HG03342 (cell line): Measurements from ENCODE around the gene IL6.
"Not testable (repeated sequence)": the region's sequence is repeated elsewhere in the genome, so short reads cannot be mapped to it uniquely, and the experiment has no call there.

Experiments used
- ATAC-seq: cut with Tn5 transposase; IDR thresholded peaks from one replicate; pipeline ENCODE4 v1.9.1; 2021; ENCODE audit warnings: mild to moderate bottlenecking, moderate library complexity; ENCODE audit not compliant: unreplicated experiment

The IL6 gene

DNA sequence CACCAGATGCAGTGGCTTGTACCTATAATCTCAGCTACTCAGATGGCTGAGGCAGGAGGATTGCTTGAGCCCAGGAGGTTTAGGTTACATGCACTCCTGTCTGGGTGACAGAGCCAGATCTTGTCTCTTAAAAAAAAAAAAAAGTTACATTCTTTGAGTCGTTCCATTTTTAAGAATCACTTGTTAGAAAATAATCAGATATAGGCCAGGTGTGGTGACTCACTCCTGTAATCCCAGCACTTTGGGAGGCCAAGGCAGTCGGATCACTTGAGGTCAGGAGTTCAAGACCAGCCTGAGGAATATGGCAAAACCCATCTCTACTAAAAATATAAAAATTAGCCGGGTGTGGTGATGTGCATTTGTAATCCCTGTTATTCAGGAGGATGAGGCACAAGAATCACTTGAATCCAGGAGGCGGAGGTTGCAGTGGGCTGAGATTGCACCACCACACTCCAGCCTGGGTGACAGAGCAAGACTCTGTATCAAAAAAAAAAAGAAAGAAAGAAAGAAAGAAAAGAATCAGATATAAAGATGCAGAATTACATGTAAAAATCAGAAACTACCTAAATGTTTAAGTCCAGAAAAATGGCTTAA, 52.8 kb downstream of the IL6 start:
- ATAC-seq, result not testable (repeated sequence)

DNA sequence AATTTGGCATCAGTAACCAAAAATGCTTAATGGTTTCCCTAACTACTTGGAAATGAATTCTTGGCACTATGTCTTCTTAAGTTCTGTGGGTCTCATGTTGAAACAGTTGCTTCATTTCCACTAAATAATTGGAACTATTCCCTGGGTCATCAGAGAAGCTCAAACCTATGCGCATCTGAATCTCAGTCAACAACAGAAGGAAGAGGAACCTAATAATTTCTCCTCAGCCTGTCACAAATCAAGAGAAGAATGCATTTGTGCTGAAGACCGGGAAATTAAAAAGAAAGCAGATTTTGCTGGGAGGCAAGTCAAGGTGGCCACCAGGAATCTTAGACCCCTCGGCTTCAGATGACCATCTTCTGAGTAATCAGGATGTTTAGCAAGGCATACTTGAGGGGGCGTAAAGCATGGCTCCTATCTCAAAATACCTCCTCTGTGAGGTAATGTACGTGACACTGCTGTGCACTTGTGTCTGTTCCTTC, 54.3 kb downstream of the IL6 start:
- ATAC-seq, result no peak
